Stimulated activated CD4-positive, alpha-beta T cell treated with anti-CD3 and anti-CD28 coated beads, Interleukin-1b, Interleukin-23, amount 100 ng/mL, for 4 hours (primary cell): ENCODE measurements around the gene BUB1.
"Not testable (repeated sequence)": the region's sequence is repeated elsewhere in the genome, so short reads cannot be mapped to it uniquely, and the experiment has no call there.

Experiments used
- DNase-seq, 2 donors: peaks; one replicate each; pipeline ENCODE4 v3.0.0-alpha.2; 2020; ENCODE audit warnings: low read depth in 2 of 2

The BUB1 gene

GRCh38 chr2:110603917-110604591, 73.8 kb downstream of the BUB1 start:
- DNase-seq: not testable (repeated sequence)

GRCh38 chr2:110602139-110602538, 75.7 kb downstream of the BUB1 start:
- DNase-seq: not testable (repeated sequence)

GRCh38 chr2:110591973-110592372, 85.9 kb downstream of the BUB1 start:
- not testable (repeated sequence) for DNase-seq

GRCh38 chr2:110589677-110590330, 88.1 kb downstream of the BUB1 start:
- not testable (repeated sequence) for DNase-seq

- DNase-seq: not testable (repeated sequence)
Measured at GRCh38 chr2:110588520-110588919, 89.3 kb downstream of the BUB1 start.
